ENCODE data around the gene DGKI.

DNA sequence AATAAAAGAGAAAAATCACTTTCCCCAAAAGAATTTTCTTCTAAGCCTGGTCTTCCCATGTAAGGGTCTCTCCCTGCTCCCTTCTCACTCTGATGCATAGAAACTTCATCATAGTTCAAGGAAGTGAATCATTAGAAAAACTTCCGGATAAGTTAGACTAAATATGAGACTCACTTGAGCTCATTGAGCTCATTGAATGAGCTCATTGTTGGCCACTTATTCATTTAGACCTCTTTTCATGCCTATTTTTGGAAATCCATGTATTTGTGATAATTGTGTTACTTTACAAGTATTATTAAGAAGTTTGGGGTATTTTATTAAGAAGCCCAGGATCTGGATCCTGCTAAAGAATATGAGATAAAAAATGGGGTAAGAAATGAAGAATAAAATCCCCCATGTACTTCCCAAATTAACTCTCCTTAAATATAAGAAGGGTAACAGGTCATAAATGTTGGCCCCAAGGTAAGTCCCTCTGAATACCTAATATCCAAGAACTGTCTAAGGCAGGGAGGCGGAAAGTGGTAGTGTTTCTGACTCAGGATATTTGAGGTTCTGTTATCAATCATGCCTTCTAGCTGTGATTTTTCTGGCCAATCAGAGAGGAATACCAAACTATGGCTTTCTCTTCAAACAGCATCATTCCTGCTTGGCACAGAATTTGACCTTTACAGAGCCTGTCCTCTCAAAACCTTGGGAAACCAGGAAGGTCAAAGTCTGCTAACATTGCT, 266.7 kb downstream of the DGKI start:
- TF ChIP-seq, protein P1, sequence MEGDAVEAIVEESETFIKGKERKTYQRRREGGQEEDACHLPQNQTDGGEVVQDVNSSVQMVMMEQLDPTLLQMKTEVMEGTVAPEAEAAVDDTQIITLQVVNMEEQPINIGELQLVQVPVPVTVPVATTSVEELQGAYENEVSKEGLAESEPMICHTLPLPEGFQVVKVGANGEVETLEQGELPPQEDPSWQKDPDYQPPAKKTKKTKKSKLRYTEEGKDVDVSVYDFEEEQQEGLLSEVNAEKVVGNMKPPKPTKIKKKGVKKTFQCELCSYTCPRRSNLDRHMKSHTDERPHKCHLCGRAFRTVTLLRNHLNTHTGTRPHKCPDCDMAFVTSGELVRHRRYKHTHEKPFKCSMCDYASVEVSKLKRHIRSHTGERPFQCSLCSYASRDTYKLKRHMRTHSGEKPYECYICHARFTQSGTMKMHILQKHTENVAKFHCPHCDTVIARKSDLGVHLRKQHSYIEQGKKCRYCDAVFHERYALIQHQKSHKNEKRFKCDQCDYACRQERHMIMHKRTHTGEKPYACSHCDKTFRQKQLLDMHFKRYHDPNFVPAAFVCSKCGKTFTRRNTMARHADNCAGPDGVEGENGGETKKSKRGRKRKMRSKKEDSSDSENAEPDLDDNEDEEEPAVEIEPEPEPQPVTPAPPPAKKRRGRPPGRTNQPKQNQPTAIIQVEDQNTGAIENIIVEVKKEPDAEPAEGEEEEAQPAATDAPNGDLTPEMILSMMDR (IDR thresholded peaks at IDR 0.05; ENCODE audit: insufficient read depth, low read length, poor library complexity, severe bottlenecking) = no peak
- TF ChIP-seq EZH2phosphoT487 (conservative IDR thresholded peaks at IDR 0.05; ENCODE audit: low read length) = no peak
